ENCODE data around the gene ZDHHC16.

- TF ChIP-seq POLR2A (IDR thresholded peaks at IDR 0.05), result no peak
- TF ChIP-seq CTCF (IDR thresholded peaks at IDR 0.05), result no peak
These were observed 636 bp upstream of the ZDHHC16 start for GRCh38 chr10:97445357-97445721.

All from lower leg skin (tissue), 3 donors.